Measurements from ENCODE around the gene KRT77.
"Not testable (repeated sequence)": the region's sequence is repeated elsewhere in the genome, so short reads cannot be mapped to it uniquely, and the experiment has no call there.

GRCh38 chr12:52669941-52670340 lies 33.4 kb downstream of the KRT77 start:
- not testable (repeated sequence) for TF ChIP-seq POLR2A, CTCF (IDR thresholded peaks at IDR 0.05)
